Natural killer cell (primary cell): ENCODE data around the gene DLGAP3. TPM values are rescaled to one million over a fixed set of nuclear protein-coding genes. Genes with fewer than 3 reads are reported as not detected.

Experiments
- ATAC-seq, 3 donors: fragments of 150-1000 bp in 2 of 3; fragments of 200-7000 bp in 1 of 3; cut with Tn5 transposase; 1 replicate in 1 of 3; 2 replicates in 2 of 3; pipeline ENCODE4 v1.10.0; 2021; ENCODE audit warnings: mild to moderate bottlenecking in 2 of 3, moderate library complexity in 2 of 3
- DNase-seq, 2 donors: peaks; one replicate each; pipeline versions ENCODE4 v3.0.0 to v3.0.0-alpha.2; 2013 to 2021; ENCODE audit warnings: mixed read lengths in 1 of 2
- H3K27ac ChIP-seq: one replicate; pipeline ENCODE4 v1.5.1; 2013; ENCODE audit warnings: mild to moderate bottlenecking, low read length
- H3K27me3 ChIP-seq: one replicate; pipeline ENCODE4 v1.6.1; 2013; ENCODE audit warnings: low read length; ENCODE audit not compliant: control insufficient read depth, insufficient read depth
- H3K36me3 ChIP-seq: one replicate; pipeline ENCODE4 v1.6.1; 2013; ENCODE audit warnings: low read length; ENCODE audit not compliant: control insufficient read depth, insufficient read depth
- H3K4me1 ChIP-seq: one replicate; pipeline ENCODE4 v1.6.1; 2013; ENCODE audit warnings: low read length; ENCODE audit not compliant: control insufficient read depth, insufficient read depth
- H3K4me3 ChIP-seq: one replicate; pipeline ENCODE4 v1.5.1; 2013; ENCODE audit warnings: low read length
- H3K9me3 ChIP-seq: one replicate; pipeline ENCODE4 v1.6.1; 2013; ENCODE audit warnings: low read length; ENCODE audit not compliant: control insufficient read depth, insufficient read depth
- H3K27ac Mint-ChIP-seq, 2 donors: one replicate each; pipeline ENCODE4 v1.8.0; 2022; ENCODE audit warnings: mild to moderate bottlenecking in 2 of 2, mixed read lengths in 2 of 2, moderate library complexity in 1 of 2
- H3K27me3 Mint-ChIP-seq, 2 donors: one replicate each; pipeline ENCODE4 v1.8.0; 2022; ENCODE audit warnings: low read depth in 2 of 2, mixed read lengths in 2 of 2
- H3K36me3 Mint-ChIP-seq: one replicate; pipeline ENCODE4 v1.8.0; 2022; ENCODE audit warnings: mixed read lengths
- H3K4me1 Mint-ChIP-seq, 2 donors: one replicate each; pipeline ENCODE4 v1.8.0; 2022; ENCODE audit warnings: mixed read lengths in 2 of 2
- H3K4me3 Mint-ChIP-seq: one replicate; pipeline ENCODE4 v1.8.0; 2022; ENCODE audit warnings: mild to moderate bottlenecking, moderate library complexity, mixed read lengths
- H3K9me3 Mint-ChIP-seq, 2 donors: one replicate each; pipeline ENCODE4 v1.8.0; 2022; ENCODE audit warnings: mixed read lengths in 2 of 2
- WGBS: methylation state at CpG from one replicate; pipeline ENCODE4 v1.1.7; 2013; ENCODE audit warnings: missing lambda C conversion rate; ENCODE audit not compliant: insufficient coverage; 5-methylcytosine and 5-hydroxymethylcytosine counted together
- intact Hi-C: fragments of 100-400 bp; cut with micrococcal nuclease; formaldehyde crosslinking; loops from one replicate; pipeline ENCODE4 v1.14.2; 2022
- total RNA-seq, 4 donors: library from RNA; stranded (reverse); fragments of 120-200 nt in 1 of 4; gene quantifications; one replicate each; pipeline versions ENCODE4 v1.2.3 to v1.2.4, GENCODE V29; 2013 to 2022
- TF ChIP-seq, protein P1 (sequence below): fragments of 200-600 bp; IDR thresholded peaks from one replicate; pipeline ENCODE4 v1.8.0; 2022; ENCODE audit warnings: antibody characterized with exemption

DLGAP3 gene
- under 1 TPM; 0.33 to 0.38 (median 0.36) TPM for total RNA-seq
- total RNA-seq (2013) = 0.59 TPM

DNA sequence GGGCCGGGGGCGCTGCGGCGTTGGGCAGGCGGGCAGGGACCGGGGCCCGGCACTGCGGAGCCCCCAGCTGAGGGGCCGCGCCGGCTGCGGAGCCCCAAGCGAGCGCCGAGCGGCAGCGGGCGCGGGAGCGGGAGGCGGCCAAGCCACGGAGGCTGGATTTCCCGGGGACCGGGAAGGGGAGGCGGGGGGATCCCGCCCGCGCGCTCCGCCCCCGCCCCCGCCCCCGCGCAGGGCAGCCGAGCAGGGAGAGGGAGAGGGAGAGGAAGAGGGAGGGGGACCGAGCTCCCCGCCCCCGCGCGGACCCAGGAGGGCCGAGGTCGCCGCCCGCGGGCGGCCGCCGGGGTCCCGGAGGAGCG lies at the start of gene DLGAP3:
Gene DLGAP3, minus strand, starts transcription at position 154 of the 356 bp plus-strand sequence. CDS start 24,267 bp downstream, outside the sequence.
- no peak within 1 kb of the TSS for H3K27ac ChIP-seq
- Mint-ChIP-seq H3K27ac (peak within 1 kb of the TSS in 1 of 2 donors; percentile 10), H3K9me3 (no peaks in the 10 kb centered on the region), H3K27me3 (peaks cover 31 to 41% of the 10 kb centered on the region in 2 donors), H3K4me3 (peak within 1 kb of the TSS; percentile 79), H3K4me1 (peaks cover 6 to 20% of the 10 kb centered on the region in 2 donors), H3K36me3 (no peaks in the 10 kb centered on the region)
- intact Hi-C loops = no loop called here
- DNase-seq (peak in 1 of 2 donors; percentile 31), ATAC-seq (peak; percentile 43 to 52 (median 46))
- TF ChIP-seq, protein P1, sequence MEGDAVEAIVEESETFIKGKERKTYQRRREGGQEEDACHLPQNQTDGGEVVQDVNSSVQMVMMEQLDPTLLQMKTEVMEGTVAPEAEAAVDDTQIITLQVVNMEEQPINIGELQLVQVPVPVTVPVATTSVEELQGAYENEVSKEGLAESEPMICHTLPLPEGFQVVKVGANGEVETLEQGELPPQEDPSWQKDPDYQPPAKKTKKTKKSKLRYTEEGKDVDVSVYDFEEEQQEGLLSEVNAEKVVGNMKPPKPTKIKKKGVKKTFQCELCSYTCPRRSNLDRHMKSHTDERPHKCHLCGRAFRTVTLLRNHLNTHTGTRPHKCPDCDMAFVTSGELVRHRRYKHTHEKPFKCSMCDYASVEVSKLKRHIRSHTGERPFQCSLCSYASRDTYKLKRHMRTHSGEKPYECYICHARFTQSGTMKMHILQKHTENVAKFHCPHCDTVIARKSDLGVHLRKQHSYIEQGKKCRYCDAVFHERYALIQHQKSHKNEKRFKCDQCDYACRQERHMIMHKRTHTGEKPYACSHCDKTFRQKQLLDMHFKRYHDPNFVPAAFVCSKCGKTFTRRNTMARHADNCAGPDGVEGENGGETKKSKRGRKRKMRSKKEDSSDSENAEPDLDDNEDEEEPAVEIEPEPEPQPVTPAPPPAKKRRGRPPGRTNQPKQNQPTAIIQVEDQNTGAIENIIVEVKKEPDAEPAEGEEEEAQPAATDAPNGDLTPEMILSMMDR = no peak
- H3K4me3 ChIP-seq = peak within 1 kb of the TSS; percentile 24
- peaks cover 23% of the 10 kb centered on the region for H3K27me3 ChIP-seq
- H3K36me3 ChIP-seq = no peaks in the 10 kb centered on the region
- under 1% methylated on average over 50 of the region's 50 CpGs for WGBS
- no peaks in the 10 kb centered on the region for H3K9me3 ChIP-seq
- H3K4me1 ChIP-seq = peaks cover 23% of the 10 kb centered on the region

GRCh38 chr1:34978921-34979320 lies 49.5 kb upstream of the DLGAP3 start:
- no peaks in the 10 kb centered on the region for H3K36me3 Mint-ChIP-seq
- peak overlapping the region in 1 of 2 donors; percentile 74 for H3K27ac Mint-ChIP-seq
- Histone ChIP-seq H3K9me3 (no peaks in the 10 kb centered on the region), H3K4me3 (no peak overlapping the region), H3K27me3 (no peaks in the 10 kb centered on the region), H3K36me3 (peaks cover 19% of the 10 kb centered on the region), H3K4me1 (peaks cover 14% of the 10 kb centered on the region), H3K27ac (no peak overlapping the region)
- WGBS = 72% methylated on average over 6 of the region's 6 CpGs
- no peaks in the 10 kb centered on the region for H3K27me3 Mint-ChIP-seq
- no peaks in the 10 kb centered on the region for H3K9me3 Mint-ChIP-seq
- intact Hi-C loops = no loop called here
- no peak overlapping the region for H3K4me3 Mint-ChIP-seq
- TF ChIP-seq, protein P1 = no peak
- ATAC-seq (no peak), DNase-seq (no peak)
- H3K4me1 Mint-ChIP-seq = peaks cover 21 to 55% of the 10 kb centered on the region in 2 donors

DNA sequence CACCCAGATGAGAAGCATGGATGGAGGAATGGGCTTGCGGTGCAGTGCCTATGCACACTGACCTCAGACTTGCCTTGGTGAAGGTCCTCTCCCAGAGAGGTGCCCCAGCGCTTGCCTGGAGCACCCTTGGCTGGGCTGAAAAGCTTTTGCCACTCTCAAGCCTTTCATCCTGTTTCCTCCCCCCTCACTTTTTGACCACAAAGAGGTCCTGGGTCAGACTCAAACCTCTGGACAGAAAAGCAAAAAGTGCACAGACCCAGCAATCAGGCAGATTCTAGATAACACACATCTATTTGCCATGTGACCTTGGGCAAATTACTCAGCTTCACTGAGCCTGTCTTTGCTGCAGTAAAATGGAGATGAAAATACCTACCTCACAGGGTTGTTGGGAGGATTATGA lies 48.4 kb upstream of the DLGAP3 start:
- H3K36me3 ChIP-seq = peaks cover 19% of the 10 kb centered on the region
- H3K9me3 ChIP-seq = no peaks in the 10 kb centered on the region
- no peak overlapping the region for H3K4me3 Mint-ChIP-seq
- H3K4me1 ChIP-seq = peaks cover 5% of the 10 kb centered on the region
- no peaks in the 10 kb centered on the region for H3K27me3 Mint-ChIP-seq
- intact Hi-C loops = no loop called here
- peak overlapping the region; percentile 58 to 74 for H3K27ac Mint-ChIP-seq
- no peaks in the 10 kb centered on the region for H3K9me3 Mint-ChIP-seq
- no peaks in the 10 kb centered on the region for H3K36me3 Mint-ChIP-seq
- WGBS = 67% methylated on average over 2 of the region's 2 CpGs
- no peaks in the 10 kb centered on the region for H3K27me3 ChIP-seq
- no peak for ATAC-seq
- peaks cover 16 to 45% of the 10 kb centered on the region in 2 donors for H3K4me1 Mint-ChIP-seq
- no peak overlapping the region for H3K27ac ChIP-seq
- DNase-seq = no peak
- no peak overlapping the region for H3K4me3 ChIP-seq
- TF ChIP-seq, protein P1 = no peak

GRCh38 chr1:34977210-34977471 lies 47.7 kb upstream of the DLGAP3 start:
- intact Hi-C loops = no loop called here

More at GRCh38 chr1:34977210-34977471, 47.7 kb upstream of the DLGAP3 start:
- Mint-ChIP-seq H3K4me3 (no peak overlapping the region), H3K27ac (peak overlapping the region; percentile 33 to 64), H3K9me3 (no peaks in the 10 kb centered on the region), H3K4me1 (peaks cover 20 to 43% of the 10 kb centered on the region in 2 donors), H3K36me3 (no peaks in the 10 kb centered on the region), H3K27me3 (no peaks in the 10 kb centered on the region)
- ATAC-seq = no peak
- Histone ChIP-seq H3K27me3 (no peaks in the 10 kb centered on the region), H3K4me1 (peaks cover 2% of the 10 kb centered on the region), H3K36me3 (peaks cover 18% of the 10 kb centered on the region), H3K9me3 (no peaks in the 10 kb centered on the region), H3K27ac (no peak overlapping the region), H3K4me3 (no peak overlapping the region)
- DNase-seq = no peak
- WGBS = 98% methylated on average over 12 of the region's 13 CpGs
- TF ChIP-seq, protein P1 = no peak
